HEK293T (cell line): ENCODE measurements around the gene FNDC3B.

ENCODE experiments used
- CTCF ChIA-PET: fragments of 350-600 bp; formaldehyde crosslinking; extraction: SDS; loops from one replicate; lab custom pipeline; 2021; ENCODE audit warnings: antibody characterized with exemption, inconsistent platforms; lab: Yijun Ruan, JAX
- POLR2A ChIA-PET: fragments of 350-600 bp; formaldehyde crosslinking; extraction: SDS; loops from one replicate; lab custom pipeline; 2020; ENCODE audit warnings: antibody characterized with exemption, inconsistent platforms; lab: Yijun Ruan, JAX
- DNase-seq: peaks from one replicate; pipeline ENCODE4 v3.0.0; 2012; ENCODE audit warnings: mixed read lengths; ENCODE audit errors: extremely low spot score
- ARNT ChIP-seq: fragments of 450-650 bp; IDR thresholded peaks from 2 replicates; pipeline ENCODE4 v1.6.1; 2017; ENCODE audit warnings: mild to moderate bottlenecking
- BHLHE40 ChIP-seq: fragments of 450-650 bp; IDR thresholded peaks from 2 replicates; pipeline ENCODE4 v1.6.1; 2016; ENCODE audit warnings: mild to moderate bottlenecking, moderate library complexity, borderline replicate concordance
- CTBP1 ChIP-seq: fragments of 450-650 bp; IDR thresholded peaks from 2 replicates; pipeline ENCODE4 v1.6.1; 2016; ENCODE audit warnings: borderline replicate concordance
- ELF4 ChIP-seq: fragments of 450-650 bp; IDR thresholded peaks from 2 replicates; pipeline ENCODE4 v1.6.1; 2017; ENCODE audit warnings: antibody characterized with exemption
- FOXA1 ChIP-seq: fragments of 450-650 bp; IDR thresholded peaks from 2 replicates; pipeline ENCODE4 v1.6.1; 2016; ENCODE audit warnings: mild to moderate bottlenecking
- FOXK2 ChIP-seq: fragments of 450-650 bp; IDR thresholded peaks from 2 replicates; pipeline ENCODE4 v1.6.1; 2016; ENCODE audit warnings: mild to moderate bottlenecking
- FOXM1 ChIP-seq: fragments of 450-650 bp; IDR thresholded peaks from 2 replicates; pipeline ENCODE4 v1.6.1; 2017; ENCODE audit warnings: mild to moderate bottlenecking, borderline replicate concordance
- HDGF ChIP-seq: fragments of 450-650 bp; IDR thresholded peaks from 2 replicates; pipeline ENCODE4 v1.6.1; 2017; ENCODE audit warnings: antibody characterized with exemption, borderline replicate concordance
- L3MBTL2 ChIP-seq: fragments of 450-650 bp; conservative IDR thresholded peaks from 2 replicates; pipeline ENCODE4 v1.6.1; 2016; ENCODE audit warnings: mild to moderate bottlenecking
- LEF1 ChIP-seq: fragments of 450-650 bp; IDR thresholded peaks from 2 replicates; pipeline ENCODE4 v1.6.1; 2017; ENCODE audit warnings: mild to moderate bottlenecking, borderline replicate concordance
- NFRKB ChIP-seq: fragments of 450-650 bp; IDR thresholded peaks from 2 replicates; pipeline ENCODE4 v1.6.1; 2016; ENCODE audit warnings: mild to moderate bottlenecking, moderate library complexity
- SP1 ChIP-seq: fragments of 450-650 bp; IDR thresholded peaks from 2 replicates; pipeline ENCODE4 v1.6.1; 2017
- SUZ12 ChIP-seq: fragments of 450-650 bp; IDR thresholded peaks from 2 replicates; pipeline ENCODE4 v1.6.1; 2016; ENCODE audit warnings: mild to moderate bottlenecking
- TARDBP ChIP-seq: fragments of 450-650 bp; IDR thresholded peaks from 2 replicates; pipeline ENCODE4 v1.6.1; 2016
- ZNF384 ChIP-seq: fragments of 450-650 bp; IDR thresholded peaks from 2 replicates; pipeline ENCODE4 v1.6.1; 2016
- TF ChIP-seq, protein P1 (sequence below): fragments of 450-650 bp; IDR thresholded peaks from 2 replicates; pipeline ENCODE4 v1.6.1; 2016

Gene FNDC3B

DNA sequence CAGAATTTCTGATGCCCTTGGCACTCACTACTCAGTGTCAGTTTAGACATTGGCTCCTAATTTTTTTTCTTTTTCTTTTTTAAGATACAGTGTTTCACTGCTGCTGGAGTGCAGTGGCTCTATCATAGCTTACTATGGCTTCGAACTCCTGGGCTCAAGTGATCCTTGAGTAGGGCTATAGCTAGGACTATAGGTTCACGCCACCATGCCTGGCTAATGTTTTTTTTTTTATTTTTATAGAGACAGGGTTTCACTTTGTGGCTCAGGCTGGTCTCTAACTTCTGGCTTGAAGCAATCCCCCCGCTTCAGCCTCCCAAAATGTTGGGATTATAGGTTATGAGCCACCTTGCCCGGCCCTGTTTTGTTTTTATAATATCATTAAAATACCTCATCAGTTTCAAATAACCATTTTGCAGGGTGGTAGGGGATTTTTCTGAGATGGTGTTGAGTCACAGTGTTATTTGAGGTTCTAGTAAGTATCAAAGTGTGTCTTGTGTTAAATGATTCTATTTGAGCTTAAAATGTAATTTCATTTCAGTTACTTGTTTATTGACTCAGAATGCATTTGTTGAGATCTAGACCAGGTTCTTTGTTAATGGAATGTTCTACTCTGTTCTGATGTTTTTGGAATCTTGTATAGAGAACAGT is 7.0 kb downstream of the FNDC3B start:
- no peak for DNase-seq
- TF ChIP-seq TARDBP = no peak
- ChIA-PET POLR2A (no interaction called here), CTCF (no interaction called here)

- ChIA-PET CTCF (no interaction called here), POLR2A (no interaction called here)
- no peak for TF ChIP-seq ELF4
- no peak for TF ChIP-seq BHLHE40
- no peak for TF ChIP-seq L3MBTL2
- no peak for TF ChIP-seq ARNT
- TF ChIP-seq CTBP1 = no peak
- TF ChIP-seq SUZ12 = no peak
- no peak for TF ChIP-seq HDGF
- no peak for TF ChIP-seq FOXK2
- TF ChIP-seq NFRKB = no peak
- TF ChIP-seq, protein P1, sequence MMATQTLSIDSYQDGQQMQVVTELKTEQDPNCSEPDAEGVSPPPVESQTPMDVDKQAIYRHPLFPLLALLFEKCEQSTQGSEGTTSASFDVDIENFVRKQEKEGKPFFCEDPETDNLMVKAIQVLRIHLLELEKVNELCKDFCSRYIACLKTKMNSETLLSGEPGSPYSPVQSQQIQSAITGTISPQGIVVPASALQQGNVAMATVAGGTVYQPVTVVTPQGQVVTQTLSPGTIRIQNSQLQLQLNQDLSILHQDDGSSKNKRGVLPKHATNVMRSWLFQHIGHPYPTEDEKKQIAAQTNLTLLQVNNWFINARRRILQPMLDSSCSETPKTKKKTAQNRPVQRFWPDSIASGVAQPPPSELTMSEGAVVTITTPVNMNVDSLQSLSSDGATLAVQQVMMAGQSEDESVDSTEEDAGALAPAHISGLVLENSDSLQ = no peak
- TF ChIP-seq ZNF384 = no peak
- TF ChIP-seq FOXA1 = no peak
- TF ChIP-seq LEF1 = no peak
- TF ChIP-seq FOXM1 = no peak
- TF ChIP-seq TARDBP = no peak
- no peak for TF ChIP-seq SP1
- DNase-seq = no peak
These were observed 8.3 kb downstream of the FNDC3B start for GRCh38 chr3:172047567-172048115.

DNA sequence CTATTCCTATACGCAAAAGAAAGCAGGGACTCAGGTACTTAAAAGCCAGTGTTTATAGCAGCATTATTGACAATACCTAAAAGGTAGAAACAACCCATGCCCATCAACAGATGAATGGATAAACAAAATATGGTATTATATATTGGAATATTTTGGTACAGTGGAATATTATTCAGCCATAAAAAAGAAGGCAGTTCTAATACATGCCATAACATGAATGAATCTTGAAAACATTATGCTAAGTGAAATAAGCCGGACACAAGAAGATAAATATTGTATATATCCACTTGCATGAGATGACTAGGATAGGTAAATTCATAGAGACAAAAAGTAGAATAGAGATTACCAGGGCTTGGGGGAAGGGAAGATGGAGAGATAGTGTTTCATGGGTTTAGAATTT is 9.2 kb downstream of the FNDC3B start:
- ChIA-PET CTCF (no interaction called here), POLR2A (no interaction called here)
- DNase-seq = no peak
- no peak for TF ChIP-seq BHLHE40
- TF ChIP-seq SUZ12 = no peak
- no peak for TF ChIP-seq NFRKB
- no peak for TF ChIP-seq ELF4
- TF ChIP-seq L3MBTL2 = no peak
- no peak for TF ChIP-seq HDGF
- no peak for TF ChIP-seq LEF1
- TF ChIP-seq FOXA1 = no peak
- TF ChIP-seq, protein P1 = no peak
- no peak for TF ChIP-seq FOXK2
- TF ChIP-seq CTBP1 = no peak
- TF ChIP-seq ARNT = no peak
- no peak for TF ChIP-seq FOXM1
- TF ChIP-seq ZNF384 = no peak
- TF ChIP-seq TARDBP = no peak

- DNase-seq = no peak
- ChIA-PET CTCF (no interaction called here), POLR2A (interaction anchor here (1.0 kb wide), 1 partner anchor 10 kb away, joined by 3 read pairs; no protein-coding TSS in a partner anchor)
- TF ChIP-seq ELF4 = no peak
- TF ChIP-seq CTBP1 = no peak
- TF ChIP-seq ZNF384 = no peak
These were observed 12.1 kb downstream of the FNDC3B start for GRCh38 chr3:172051310-172051956.

DNA sequence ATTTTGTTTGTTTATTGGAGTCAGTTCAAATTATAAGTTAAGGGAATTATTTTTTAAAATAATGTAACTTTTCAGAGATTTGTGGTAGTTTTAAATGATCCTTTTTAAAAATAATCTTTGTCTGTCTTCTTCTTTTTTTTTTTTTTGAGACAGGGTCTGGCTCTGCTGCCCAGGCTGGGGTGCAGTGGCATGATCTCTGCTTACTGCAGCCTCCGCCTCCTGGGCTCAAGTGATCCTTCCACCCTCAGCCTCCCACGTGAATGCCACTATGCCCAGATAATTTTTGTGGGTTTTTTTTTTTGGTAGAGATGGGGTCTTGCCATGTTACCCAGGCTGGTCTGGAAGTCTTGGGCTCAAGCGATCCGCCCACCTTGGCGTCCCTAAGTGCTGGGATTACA is 12.6 kb downstream of the FNDC3B start:
- POLR2A ChIA-PET = interaction anchor here (1.0 kb wide), 1 partner anchor 11 kb away, joined by 3 read pairs; no protein-coding TSS in a partner anchor

DNA sequence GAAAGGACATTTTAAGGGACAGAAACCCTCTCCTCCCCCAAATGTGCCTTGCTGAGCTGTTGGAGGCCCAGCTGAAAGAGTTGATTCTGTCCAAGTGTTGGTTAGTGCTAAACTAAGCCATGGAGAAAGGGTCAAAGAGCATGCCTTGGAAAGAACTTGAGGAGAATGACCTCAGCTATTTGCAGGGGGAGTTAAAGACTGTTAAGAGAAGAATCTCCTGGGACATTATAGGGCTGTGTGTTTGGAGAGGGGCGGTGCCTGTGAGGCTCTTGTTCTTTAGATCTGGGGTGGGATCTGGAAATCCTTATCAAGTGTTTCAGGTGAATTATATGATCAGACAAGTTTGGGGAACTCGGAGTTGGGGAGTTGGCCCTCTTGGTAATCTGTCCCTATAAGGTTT is 13.0 kb downstream of the FNDC3B start:
- POLR2A ChIA-PET = no interaction called here
- TF ChIP-seq TARDBP (no peak), L3MBTL2 (no peak), SP1 (no peak), BHLHE40 (no peak), ARNT (no peak), ZNF384 (no peak), FOXA1 (no peak), NFRKB (no peak), FOXM1 (no peak)
- DNase-seq = no peak

More for the DNA sequence above, 12.6 kb downstream of the FNDC3B start:
- CTCF ChIA-PET = no interaction called here
- DNase-seq = no peak
- TF ChIP-seq NFRKB (no peak), ZNF384 (no peak), TARDBP (no peak)
- TF ChIP-seq, protein P1 = no peak

More for the DNA sequence above, 13.0 kb downstream of the FNDC3B start:
- CTCF ChIA-PET = no interaction called here
